Upper lobe of left lung (tissue), 4 donors: ENCODE results near the gene SKOR2.

Experiments used
- EP300 ChIP-seq, 4 donors: sonication (generic); formaldehyde crosslinking; IDR thresholded peaks; one replicate each; pipeline ENCODE4 v1.5.1; 2017; ENCODE audit warnings: antibody characterized with exemption in 4 of 4, control low read depth in 2 of 4
- POLR2AphosphoS5 ChIP-seq, 2 donors: sonication (generic); formaldehyde crosslinking; IDR thresholded peaks; one replicate each; pipeline ENCODE4 v1.5.1; 2017; ENCODE audit warnings: antibody characterized with exemption in 2 of 2
- TF ChIP-seq, protein P1 (sequence below), 6 experiments: fragments of 450-650 bp in 4 of 6; fragments of 200-600 bp in 2 of 6; sonication (generic) in 2 of 6; IDR thresholded peaks; one replicate each; pipeline ENCODE4 v1.5.1; 2016 to 2019; ENCODE audit warnings: antibody characterized with exemption in 6 of 6

DNA sequence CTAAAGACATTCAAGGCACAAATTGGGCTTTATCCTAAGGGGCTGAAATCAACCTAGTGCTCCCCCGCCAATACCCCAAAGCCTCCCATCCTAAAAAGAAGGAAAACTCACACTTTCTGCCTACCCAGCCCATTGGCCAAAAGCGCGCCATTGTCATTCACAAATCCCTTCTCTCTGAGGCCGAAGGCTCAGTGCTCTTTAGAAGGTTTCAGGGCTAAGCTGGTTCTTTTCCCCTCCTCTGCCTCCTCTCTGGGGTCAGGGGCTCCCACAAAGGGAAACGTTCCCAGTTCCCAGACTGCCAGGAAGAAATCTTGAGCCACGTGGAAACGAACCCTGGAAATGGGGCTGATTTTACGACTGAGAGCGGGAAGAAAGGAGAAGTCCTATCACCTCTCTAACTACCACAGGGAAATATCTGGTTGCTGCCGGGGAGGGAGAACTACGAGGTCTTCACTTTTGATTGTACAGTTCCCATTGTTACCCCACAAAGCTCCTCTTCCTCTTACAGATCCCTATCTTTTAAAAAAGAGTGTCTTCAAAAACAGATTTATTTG, 1.7 kb upstream of the SKOR2 start:
- TF ChIP-seq, protein P1, sequence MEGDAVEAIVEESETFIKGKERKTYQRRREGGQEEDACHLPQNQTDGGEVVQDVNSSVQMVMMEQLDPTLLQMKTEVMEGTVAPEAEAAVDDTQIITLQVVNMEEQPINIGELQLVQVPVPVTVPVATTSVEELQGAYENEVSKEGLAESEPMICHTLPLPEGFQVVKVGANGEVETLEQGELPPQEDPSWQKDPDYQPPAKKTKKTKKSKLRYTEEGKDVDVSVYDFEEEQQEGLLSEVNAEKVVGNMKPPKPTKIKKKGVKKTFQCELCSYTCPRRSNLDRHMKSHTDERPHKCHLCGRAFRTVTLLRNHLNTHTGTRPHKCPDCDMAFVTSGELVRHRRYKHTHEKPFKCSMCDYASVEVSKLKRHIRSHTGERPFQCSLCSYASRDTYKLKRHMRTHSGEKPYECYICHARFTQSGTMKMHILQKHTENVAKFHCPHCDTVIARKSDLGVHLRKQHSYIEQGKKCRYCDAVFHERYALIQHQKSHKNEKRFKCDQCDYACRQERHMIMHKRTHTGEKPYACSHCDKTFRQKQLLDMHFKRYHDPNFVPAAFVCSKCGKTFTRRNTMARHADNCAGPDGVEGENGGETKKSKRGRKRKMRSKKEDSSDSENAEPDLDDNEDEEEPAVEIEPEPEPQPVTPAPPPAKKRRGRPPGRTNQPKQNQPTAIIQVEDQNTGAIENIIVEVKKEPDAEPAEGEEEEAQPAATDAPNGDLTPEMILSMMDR (IDR thresholded peaks at IDR 0.05) = no peak
- TF ChIP-seq POLR2AphosphoS5 (IDR thresholded peaks at IDR 0.05) (no peak), EP300 (IDR thresholded peaks at IDR 0.05) (no peak)
